Progenitor cell of endocrine pancreas (in vitro differentiated cells): ENCODE results near the gene USP38. TPM values are rescaled to one million over a fixed set of nuclear protein-coding genes. Genes with fewer than 3 reads are reported as not detected.
A peak's percentile ranks its signal among the peaks of the same experiment; 100 is the strongest.

Experiments used
- DNase-seq: peaks from one replicate; pipeline ENCODE4 v3.0.0; 2021; ENCODE audit warnings: low spot score; ENCODE audit not compliant: unreplicated experiment
- H3K27ac Mint-ChIP-seq: 2 replicates; pipeline ENCODE4 v1.8.0; 2021; ENCODE audit warnings: mild to moderate bottlenecking, moderate library complexity, mixed read lengths
- H3K27me3 Mint-ChIP-seq: 2 replicates; pipeline ENCODE4 v1.8.0; 2021; ENCODE audit warnings: mixed read lengths
- H3K36me3 Mint-ChIP-seq: 2 replicates; pipeline ENCODE4 v1.8.0; 2022; ENCODE audit warnings: mixed read lengths; ENCODE audit not compliant: insufficient read depth
- H3K4me1 Mint-ChIP-seq: 2 replicates; pipeline ENCODE4 v1.8.0; 2021; ENCODE audit warnings: low read depth, mixed read lengths
- H3K4me3 Mint-ChIP-seq: 2 replicates; pipeline ENCODE4 v1.8.0; 2021; ENCODE audit warnings: low read depth, mild to moderate bottlenecking, moderate library complexity, mixed read lengths
- H3K9me3 Mint-ChIP-seq: 2 replicates; pipeline ENCODE4 v1.8.0; 2021; ENCODE audit warnings: low read depth, mixed read lengths
- CTCF ChIP-seq: fragments of 200-600 bp; sonication (generic); IDR thresholded peaks from one replicate; pipeline ENCODE4 v1.5.0; 2021; ENCODE audit warnings: antibody characterized with exemption, mild to moderate bottlenecking; ENCODE audit not compliant: unreplicated experiment
- total RNA-seq: library from RNA; stranded (reverse); gene quantifications from 2 replicates; pipeline ENCODE4 v1.2.1, GENCODE V29; 2021

The USP38 gene
- total RNA-seq, 1 donor from 2014 or later: 23.3 TPM

- no peak overlapping the region for H3K4me3 Mint-ChIP-seq
- no peak overlapping the region for H3K27ac Mint-ChIP-seq
- no peaks in the 10 kb centered on the region for H3K9me3 Mint-ChIP-seq
- H3K27me3 Mint-ChIP-seq: no peaks in the 10 kb centered on the region
- H3K36me3 Mint-ChIP-seq: no peaks in the 10 kb centered on the region
- no peak for TF ChIP-seq CTCF
- DNase-seq: no peak
- no peaks in the 10 kb centered on the region for H3K4me1 Mint-ChIP-seq
These were observed 67.8 kb downstream of the USP38 start for GRCh38 chr4:143252478-143252877.

GRCh38 chr4:143253166-143253565 lies 68.4 kb downstream of the USP38 start:
- H3K4me1 Mint-ChIP-seq: no peaks in the 10 kb centered on the region
- TF ChIP-seq CTCF: no peak
- H3K9me3 Mint-ChIP-seq: no peaks in the 10 kb centered on the region
- DNase-seq: no peak
- no peaks in the 10 kb centered on the region for H3K27me3 Mint-ChIP-seq
- H3K27ac Mint-ChIP-seq: no peak overlapping the region
- H3K4me3 Mint-ChIP-seq: no peak overlapping the region
- H3K36me3 Mint-ChIP-seq: no peaks in the 10 kb centered on the region

- no peak overlapping the region for H3K4me3 Mint-ChIP-seq
- no peak overlapping the region for H3K27ac Mint-ChIP-seq
These were observed 69.9 kb downstream of the USP38 start for GRCh38 chr4:143254491-143255226.

DNA sequence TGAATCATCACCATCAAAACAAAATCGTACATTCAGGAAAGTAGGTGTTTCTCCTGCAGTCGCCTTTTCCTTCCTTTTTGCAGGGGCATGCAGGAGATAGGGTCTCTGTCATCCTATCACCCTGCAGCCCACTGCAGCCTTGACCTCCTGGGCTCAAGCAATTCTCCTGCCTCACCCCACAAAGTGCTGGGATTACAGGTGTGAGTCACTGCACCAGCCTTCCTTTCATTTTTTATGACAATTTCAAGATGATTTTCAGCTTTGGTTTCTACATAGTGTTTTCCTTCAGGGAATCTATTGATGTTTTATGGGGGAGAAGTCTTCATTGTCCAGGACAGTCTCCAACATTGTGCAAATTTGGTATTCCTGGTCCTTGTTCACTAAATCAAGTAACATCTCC lies 71.7 kb downstream of the USP38 start:
- no peaks in the 10 kb centered on the region for H3K9me3 Mint-ChIP-seq
- no peak overlapping the region for H3K4me3 Mint-ChIP-seq
- DNase-seq: no peak
- no peak overlapping the region for H3K27ac Mint-ChIP-seq
- no peaks in the 10 kb centered on the region for H3K27me3 Mint-ChIP-seq
- no peak for TF ChIP-seq CTCF
- H3K36me3 Mint-ChIP-seq: no peaks in the 10 kb centered on the region
- H3K4me1 Mint-ChIP-seq: no peaks in the 10 kb centered on the region

More at GRCh38 chr4:143254491-143255226, 69.9 kb downstream of the USP38 start:
- H3K4me1 Mint-ChIP-seq: no peaks in the 10 kb centered on the region
- no peaks in the 10 kb centered on the region for H3K27me3 Mint-ChIP-seq
- H3K36me3 Mint-ChIP-seq: no peaks in the 10 kb centered on the region
- TF ChIP-seq CTCF: peak; percentile 12
- no peaks in the 10 kb centered on the region for H3K9me3 Mint-ChIP-seq
- DNase-seq: no peak

DNA sequence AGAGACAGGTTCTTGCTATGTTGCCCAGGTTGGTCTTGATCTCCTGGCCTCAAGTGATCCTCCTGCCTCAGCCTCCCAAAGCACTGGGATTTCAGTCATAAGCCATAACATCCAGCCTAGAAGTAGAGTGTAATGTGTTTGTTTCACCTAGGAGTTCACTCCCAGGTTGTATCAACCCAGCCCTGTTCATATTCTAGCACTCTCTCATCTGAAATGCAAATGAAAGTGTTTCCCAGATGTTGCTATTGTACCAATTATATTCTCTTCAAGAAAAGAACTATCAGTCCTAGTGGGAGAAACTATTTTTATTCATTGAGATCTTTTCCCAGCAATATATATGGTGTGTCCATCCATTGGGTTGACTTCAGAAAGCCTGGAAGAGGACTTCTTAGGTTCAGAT lies 72.6 kb downstream of the USP38 start:
- Mint-ChIP-seq H3K9me3 (no peaks in the 10 kb centered on the region), H3K27me3 (no peaks in the 10 kb centered on the region), H3K27ac (no peak overlapping the region), H3K4me3 (no peak overlapping the region), H3K36me3 (no peaks in the 10 kb centered on the region), H3K4me1 (no peaks in the 10 kb centered on the region)
- DNase-seq: no peak
- TF ChIP-seq CTCF: no peak
